ENCODE results near the gene HADHA.

Gene HADHA

DNA sequence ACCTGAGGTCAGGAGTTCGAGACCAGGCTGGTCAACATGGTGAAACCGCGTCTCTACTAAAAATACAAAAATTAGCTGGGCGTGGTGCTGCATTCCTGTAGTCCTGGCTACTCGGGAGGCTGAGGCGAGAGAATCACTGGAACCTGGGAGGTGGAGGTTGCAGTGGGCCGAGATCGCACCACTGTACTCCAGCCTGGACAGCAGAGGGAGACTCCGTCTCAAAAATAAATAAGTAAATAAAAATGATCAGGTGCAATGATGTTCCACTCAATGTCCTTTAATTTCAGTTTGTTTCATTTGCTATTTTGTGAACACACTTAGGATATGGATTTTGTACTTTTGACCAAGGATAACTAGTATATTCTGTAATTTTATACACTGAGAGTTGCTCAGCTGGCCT lies 9.3 kb downstream of the HADHA start:
- H3K4me3 ChIP-seq (ENCODE audit: low read depth, low read length) = no peak overlapping the region
- DNase-seq (ENCODE audit: low read depth) = no peak
- TF ChIP-seq, protein P1, sequence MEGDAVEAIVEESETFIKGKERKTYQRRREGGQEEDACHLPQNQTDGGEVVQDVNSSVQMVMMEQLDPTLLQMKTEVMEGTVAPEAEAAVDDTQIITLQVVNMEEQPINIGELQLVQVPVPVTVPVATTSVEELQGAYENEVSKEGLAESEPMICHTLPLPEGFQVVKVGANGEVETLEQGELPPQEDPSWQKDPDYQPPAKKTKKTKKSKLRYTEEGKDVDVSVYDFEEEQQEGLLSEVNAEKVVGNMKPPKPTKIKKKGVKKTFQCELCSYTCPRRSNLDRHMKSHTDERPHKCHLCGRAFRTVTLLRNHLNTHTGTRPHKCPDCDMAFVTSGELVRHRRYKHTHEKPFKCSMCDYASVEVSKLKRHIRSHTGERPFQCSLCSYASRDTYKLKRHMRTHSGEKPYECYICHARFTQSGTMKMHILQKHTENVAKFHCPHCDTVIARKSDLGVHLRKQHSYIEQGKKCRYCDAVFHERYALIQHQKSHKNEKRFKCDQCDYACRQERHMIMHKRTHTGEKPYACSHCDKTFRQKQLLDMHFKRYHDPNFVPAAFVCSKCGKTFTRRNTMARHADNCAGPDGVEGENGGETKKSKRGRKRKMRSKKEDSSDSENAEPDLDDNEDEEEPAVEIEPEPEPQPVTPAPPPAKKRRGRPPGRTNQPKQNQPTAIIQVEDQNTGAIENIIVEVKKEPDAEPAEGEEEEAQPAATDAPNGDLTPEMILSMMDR (IDR thresholded peaks at IDR 0.05; ENCODE audit: control insufficient read depth, extremely low read depth, insufficient read depth) = peak; percentile 47

DNA sequence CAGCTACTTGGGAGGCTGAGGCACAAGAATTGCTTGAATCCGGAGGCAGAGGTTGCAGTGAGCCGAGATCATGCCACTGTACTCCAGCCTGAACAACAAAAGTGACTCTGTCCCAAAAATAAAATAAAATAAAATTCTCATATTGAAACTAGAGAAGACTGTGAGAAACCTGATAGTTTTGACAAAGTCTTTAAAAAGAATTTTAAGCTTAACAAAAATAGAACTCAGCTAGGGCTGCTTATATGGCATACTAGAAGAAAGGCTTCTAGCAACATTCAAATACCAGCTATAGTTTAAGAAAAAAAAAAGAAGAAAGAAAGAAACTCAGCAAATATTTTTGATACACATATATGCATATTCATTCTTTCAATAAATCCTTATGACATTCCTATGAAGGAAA lies 13.6 kb downstream of the HADHA start:
- TF ChIP-seq, protein P1 (IDR thresholded peaks at IDR 0.05; ENCODE audit: control insufficient read depth, extremely low read depth, insufficient read depth) = no peak
- no peak overlapping the region for H3K4me3 ChIP-seq (ENCODE audit: low read depth, low read length)
- DNase-seq (ENCODE audit: low read depth) = no peak

DNA sequence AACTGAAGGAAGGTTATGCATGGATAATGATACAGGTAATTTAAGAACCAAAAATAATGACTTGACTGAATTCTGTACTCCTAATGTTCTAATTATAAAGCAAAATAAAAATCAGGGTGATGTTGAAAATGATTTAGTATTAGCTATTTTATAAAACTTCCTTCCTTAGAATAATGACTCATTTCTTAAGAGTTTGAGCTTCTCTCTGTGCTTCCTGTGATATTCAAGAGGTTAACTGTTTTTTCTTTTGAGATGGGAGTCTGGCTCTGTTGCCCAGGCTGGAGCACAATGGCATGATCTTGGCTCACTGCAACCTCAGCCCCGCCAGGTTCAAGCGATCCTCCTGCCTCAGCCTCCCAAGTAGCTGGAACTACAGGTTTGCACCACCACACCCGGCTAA lies 14.8 kb downstream of the HADHA start:
- TF ChIP-seq, protein P1 (IDR thresholded peaks at IDR 0.05; ENCODE audit: control insufficient read depth, extremely low read depth, insufficient read depth) = no peak
- H3K4me3 ChIP-seq (ENCODE audit: low read depth, low read length) = no peak overlapping the region
- no peak for DNase-seq (ENCODE audit: low read depth)

DNA sequence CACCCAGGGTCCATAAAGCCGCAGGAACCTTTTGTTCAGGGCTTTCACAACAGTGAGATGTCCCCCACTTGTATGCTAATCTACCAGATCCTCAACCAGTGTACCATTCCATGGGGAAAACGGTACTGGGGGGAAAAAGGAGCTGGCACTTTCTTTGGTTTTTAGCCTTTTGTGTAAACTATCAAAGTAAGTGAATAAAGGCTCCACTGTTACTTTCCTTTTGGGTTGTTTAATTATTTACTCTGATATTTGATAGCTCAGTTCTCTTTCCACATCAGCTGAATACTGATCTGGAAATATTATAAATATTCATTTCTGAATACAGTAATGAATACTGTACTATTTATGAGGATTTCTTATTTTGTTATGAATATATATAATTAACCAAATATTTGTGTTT lies 20.3 kb downstream of the HADHA start:
- no peak overlapping the region for H3K4me3 ChIP-seq (ENCODE audit: low read depth, low read length)
- DNase-seq (ENCODE audit: low read depth) = no peak
- TF ChIP-seq, protein P1 (IDR thresholded peaks at IDR 0.05; ENCODE audit: control insufficient read depth, extremely low read depth, insufficient read depth) = no peak

DNA sequence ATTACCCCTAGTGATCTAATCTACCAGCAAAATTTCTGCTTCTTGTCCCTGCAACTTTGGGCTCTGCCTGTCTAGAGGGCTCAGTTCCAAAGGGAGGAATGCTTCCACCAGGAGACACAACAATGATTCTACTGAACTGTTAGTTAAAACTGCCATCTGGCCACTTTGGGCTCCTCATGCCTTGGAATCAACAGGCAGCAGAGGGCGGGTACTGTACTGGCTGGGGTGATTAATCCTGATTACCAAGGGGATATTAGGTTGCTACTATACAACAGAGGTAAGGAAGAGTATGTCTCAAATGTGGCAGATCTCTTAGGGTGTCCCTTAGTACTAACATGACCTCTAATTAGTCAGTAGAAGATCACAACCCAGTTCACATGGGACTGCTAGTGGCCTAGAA lies 21.4 kb downstream of the HADHA start:
- TF ChIP-seq, protein P1 (IDR thresholded peaks at IDR 0.05; ENCODE audit: control insufficient read depth, extremely low read depth, insufficient read depth) = no peak
- no peak overlapping the region for H3K4me3 ChIP-seq (ENCODE audit: low read depth, low read length)

DNA sequence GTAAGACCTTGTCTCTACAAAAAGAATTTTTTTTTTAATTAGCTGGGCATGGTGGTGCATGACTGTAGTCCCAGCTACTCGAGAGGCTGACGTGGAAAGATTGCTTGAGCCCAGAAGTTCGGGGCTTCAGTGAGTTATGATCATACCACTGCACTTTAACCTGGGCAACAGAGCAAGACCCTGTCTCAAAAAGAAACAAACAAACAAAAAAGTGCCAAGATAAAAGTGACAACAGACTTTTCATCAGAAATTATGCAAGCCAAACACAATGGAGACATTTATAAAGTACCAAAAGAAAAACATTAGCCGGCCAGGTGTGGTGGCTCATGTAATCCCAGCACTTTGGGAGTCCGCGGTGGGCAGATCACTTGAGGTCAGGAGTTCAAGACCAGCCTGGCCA lies 26.7 kb downstream of the HADHA start:
- TF ChIP-seq, protein P1 (IDR thresholded peaks at IDR 0.05; ENCODE audit: control insufficient read depth, extremely low read depth, insufficient read depth) = no peak
- H3K4me3 ChIP-seq (ENCODE audit: low read depth, low read length) = no peak overlapping the region
- no peak for DNase-seq (ENCODE audit: low read depth)

More for the DNA sequence above, 21.4 kb downstream of the HADHA start:
- DNase-seq (ENCODE audit: low read depth) = no peak

DNA sequence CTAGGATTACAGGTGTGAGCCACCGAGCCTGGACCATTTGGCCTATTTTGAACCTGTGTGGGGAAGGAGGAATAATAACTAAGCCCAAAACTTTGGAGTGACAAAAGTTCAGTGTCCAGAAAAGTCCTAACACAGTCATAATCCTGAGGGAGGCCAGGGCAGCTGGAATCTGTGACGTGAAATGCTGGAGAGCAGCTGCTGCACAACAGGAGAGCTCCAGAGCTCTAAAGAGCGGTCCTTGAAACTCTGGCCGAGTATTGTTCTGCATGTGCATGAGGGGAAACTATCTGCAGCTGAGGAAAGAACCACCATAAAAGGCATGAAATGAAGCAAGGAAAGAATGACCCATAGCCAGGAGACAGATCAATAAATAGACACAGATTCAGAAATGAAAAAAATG lies 27.8 kb downstream of the HADHA start:
- DNase-seq (ENCODE audit: low read depth) = no peak
- H3K4me3 ChIP-seq (ENCODE audit: low read depth, low read length) = no peak overlapping the region
- TF ChIP-seq, protein P1 (IDR thresholded peaks at IDR 0.05; ENCODE audit: control insufficient read depth, extremely low read depth, insufficient read depth) = no peak

All from LNCaP clone FGC (cell line).